Measurements from ENCODE around the gene PHF21A. TPM values are rescaled to one million over a fixed set of nuclear protein-coding genes. Genes with fewer than 3 reads are reported as not detected.

Gene PHF21A
- total RNA-seq, result 10 to 100 TPM; 45.4 to 49.0 TPM

- Mint-ChIP-seq H3K4me1 (peaks cover 25% of the 10 kb centered on the region), H3K27ac (peak within 1 kb of the TSS; percentile 88), H3K27me3 (no peaks in the 10 kb centered on the region), H3K36me3 (peaks cover 5% of the 10 kb centered on the region), H3K9me3 (no peaks in the 10 kb centered on the region), H3K4me3 (peak within 1 kb of the TSS; percentile 90)
- POLR2A ChIA-PET, result interaction anchor here (0.6 to 1.7 kb wide), 8 partner anchors 9 to 889 kb away, joined by 3 to 6 read pairs (median 4); partner anchors contain the start of gene CRY2
- ATAC-seq (ENCODE audit: low read depth) (peak; percentile 80), DNase-seq (peak; percentile 95)
Measured at GRCh38 chr11:46121301-46121723, at the start of gene PHF21A. PHF21A (minus strand) TSS chr11:46121454; CDS start chr11:46084219, 37,235 bp downstream.

DNA sequence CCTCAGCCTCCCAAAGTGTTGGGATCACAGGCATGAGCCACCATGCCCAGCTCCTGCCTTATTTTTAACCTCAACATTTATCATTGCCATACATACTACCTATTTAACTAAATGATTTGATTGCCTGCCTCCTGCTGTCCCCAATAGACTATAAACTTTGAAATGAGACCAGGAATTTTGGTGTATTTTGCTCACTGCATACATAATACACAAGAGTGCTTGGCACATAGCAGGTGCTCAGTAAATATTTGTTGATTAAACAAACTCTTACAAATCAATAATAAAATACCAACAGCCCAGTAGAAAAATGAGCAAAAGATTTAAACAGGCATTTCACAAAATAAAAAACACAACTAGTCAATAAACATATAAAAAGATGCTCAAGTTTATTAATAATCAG, 49.5 kb upstream of the PHF21A start:
- Mint-ChIP-seq H3K27me3 (peaks cover 34% of the 10 kb centered on the region), H3K4me3 (no peak overlapping the region), H3K9me3 (no peaks in the 10 kb centered on the region), H3K27ac (no peak overlapping the region), H3K4me1 (peaks cover 1% of the 10 kb centered on the region), H3K36me3 (no peaks in the 10 kb centered on the region)
- POLR2A ChIA-PET, result no interaction called here
- DNase-seq (no peak), ATAC-seq (ENCODE audit: low read depth) (no peak)

DNA sequence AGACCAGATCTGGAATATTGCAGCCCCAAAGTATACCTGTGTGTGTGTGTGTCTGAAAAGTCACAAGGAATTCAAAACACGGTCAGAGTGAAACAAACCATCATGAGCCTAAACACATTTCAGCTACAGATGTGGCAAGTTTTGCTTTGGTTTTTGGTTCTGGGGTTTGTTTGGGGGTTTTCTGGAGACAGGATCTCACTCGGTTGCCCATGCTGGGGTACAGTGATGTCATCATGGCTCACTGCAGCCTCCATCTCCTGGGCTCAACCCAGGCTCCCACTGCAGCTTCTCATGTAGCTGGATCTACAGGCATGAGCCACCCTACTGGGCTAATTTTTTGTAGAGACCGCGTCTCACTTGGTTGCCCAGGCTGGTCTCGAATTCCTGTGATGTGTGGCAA, 41.4 kb upstream of the PHF21A start:
- ATAC-seq (ENCODE audit: low read depth) (no peak), DNase-seq (no peak)
- peaks cover 2% of the 10 kb centered on the region for H3K4me1 Mint-ChIP-seq
- POLR2A ChIA-PET, result no interaction called here
- no peaks in the 10 kb centered on the region for H3K9me3 Mint-ChIP-seq
- no peak overlapping the region for H3K4me3 Mint-ChIP-seq
- no peaks in the 10 kb centered on the region for H3K36me3 Mint-ChIP-seq
- H3K27ac Mint-ChIP-seq, result no peak overlapping the region
- H3K27me3 Mint-ChIP-seq, result peaks cover 38% of the 10 kb centered on the region

DNA sequence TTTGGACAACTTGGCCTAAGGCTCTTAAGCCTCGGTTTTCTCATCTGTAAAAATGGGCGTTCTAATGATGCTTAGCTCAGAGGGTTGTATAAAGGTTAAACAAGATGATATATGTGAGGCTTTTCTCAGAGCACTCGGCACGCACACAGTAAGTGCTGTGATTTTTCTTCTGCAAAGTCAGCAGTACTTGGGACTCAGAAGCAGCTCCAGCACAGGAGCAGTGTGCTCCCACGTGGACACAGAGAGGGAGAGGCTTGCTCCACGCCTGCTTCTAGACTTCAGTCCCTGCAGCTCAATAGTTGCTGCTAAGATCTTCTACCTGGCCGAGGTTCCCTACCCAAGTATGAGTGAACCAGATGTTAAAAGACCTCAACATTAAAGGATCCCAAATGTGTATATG, 39.9 kb upstream of the PHF21A start:
- Mint-ChIP-seq H3K4me3 (no peak overlapping the region), H3K9me3 (peaks cover 1% of the 10 kb centered on the region), H3K4me1 (peaks cover 2% of the 10 kb centered on the region), H3K27me3 (peaks cover 43% of the 10 kb centered on the region), H3K27ac (no peak overlapping the region), H3K36me3 (no peaks in the 10 kb centered on the region)
- POLR2A ChIA-PET, result no interaction called here
- ATAC-seq (ENCODE audit: low read depth) (no peak), DNase-seq (no peak)

DNA sequence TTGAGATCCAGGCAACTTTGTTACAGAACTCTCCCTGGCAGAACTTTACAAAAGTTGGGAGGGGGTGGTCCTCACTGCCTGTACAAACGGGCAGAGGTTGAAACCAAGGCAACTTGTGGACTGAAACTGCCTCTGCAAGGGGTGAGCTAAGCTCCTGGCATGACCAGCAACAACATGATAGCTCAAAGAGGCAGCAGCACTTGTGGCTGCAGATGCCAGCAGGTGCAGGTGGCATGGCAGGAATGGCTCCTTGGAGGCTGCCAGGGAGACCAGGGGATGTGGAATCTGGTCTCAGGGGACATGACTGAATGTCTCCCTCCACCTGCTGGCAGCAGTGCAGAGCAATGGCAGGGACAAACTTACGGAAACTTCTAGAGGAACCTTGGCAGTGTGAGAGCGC, 38.8 kb upstream of the PHF21A start:
- no peak for DNase-seq
- Mint-ChIP-seq H3K36me3 (no peaks in the 10 kb centered on the region), H3K27me3 (peaks cover 43% of the 10 kb centered on the region), H3K9me3 (peaks cover 1% of the 10 kb centered on the region), H3K4me3 (no peak overlapping the region), H3K4me1 (peaks cover 2% of the 10 kb centered on the region), H3K27ac (no peak overlapping the region)
- POLR2A ChIA-PET, result no interaction called here
- no peak for ATAC-seq (ENCODE audit: low read depth)

GRCh38 chr11:46159680-46160079, 38.4 kb upstream of the PHF21A start:
- Mint-ChIP-seq H3K36me3 (no peaks in the 10 kb centered on the region), H3K4me1 (peaks cover 2% of the 10 kb centered on the region), H3K9me3 (peaks cover 1% of the 10 kb centered on the region), H3K27me3 (peaks cover 42% of the 10 kb centered on the region), H3K27ac (no peak overlapping the region), H3K4me3 (no peak overlapping the region)
- DNase-seq (no peak), ATAC-seq (ENCODE audit: low read depth) (no peak)
- POLR2A ChIA-PET, result no interaction called here

- no peak overlapping the region for H3K27ac Mint-ChIP-seq
- POLR2A ChIA-PET, result no interaction called here
- DNase-seq (no peak), ATAC-seq (ENCODE audit: low read depth) (no peak)
- H3K27me3 Mint-ChIP-seq, result peaks cover 25% of the 10 kb centered on the region
- H3K9me3 Mint-ChIP-seq, result no peaks in the 10 kb centered on the region
- no peak overlapping the region for H3K4me3 Mint-ChIP-seq
- H3K4me1 Mint-ChIP-seq, result no peaks in the 10 kb centered on the region
- H3K36me3 Mint-ChIP-seq, result no peaks in the 10 kb centered on the region
Measured at GRCh38 chr11:46149826-46150225, 28.6 kb upstream of the PHF21A start.

GRCh38 chr11:46149342-46149741, 28.1 kb upstream of the PHF21A start:
- Mint-ChIP-seq H3K4me1 (no peaks in the 10 kb centered on the region), H3K36me3 (no peaks in the 10 kb centered on the region), H3K9me3 (no peaks in the 10 kb centered on the region), H3K27me3 (peaks cover 25% of the 10 kb centered on the region), H3K27ac (no peak overlapping the region), H3K4me3 (no peak overlapping the region)
- ATAC-seq (ENCODE audit: low read depth), result no peak
- DNase-seq, result no peak
- POLR2A ChIA-PET, result no interaction called here

DNA sequence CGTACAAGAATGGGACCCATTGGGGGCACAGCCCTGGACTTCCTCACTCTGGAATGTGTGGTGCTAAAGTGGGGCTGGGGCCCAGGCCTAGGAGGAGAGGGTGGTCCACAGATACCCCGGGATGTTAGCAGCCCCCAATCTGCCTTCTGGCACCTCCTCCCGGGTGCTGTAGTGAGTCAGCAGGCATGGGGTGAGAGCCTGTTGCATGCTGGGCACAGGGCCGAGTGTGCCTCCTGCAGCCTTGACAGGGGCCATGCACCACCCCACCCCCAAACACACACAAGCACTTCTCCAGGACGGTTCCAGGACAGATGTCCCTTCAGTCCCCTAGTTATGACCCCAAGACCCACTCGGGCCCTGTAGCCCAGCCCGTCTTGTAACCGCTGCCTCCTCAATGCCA, 23.5 kb upstream of the PHF21A start:
- H3K36me3 Mint-ChIP-seq, result no peaks in the 10 kb centered on the region
- no peaks in the 10 kb centered on the region for H3K9me3 Mint-ChIP-seq
- H3K4me3 Mint-ChIP-seq, result no peak overlapping the region
- ATAC-seq (ENCODE audit: low read depth) (no peak), DNase-seq (no peak)
- H3K4me1 Mint-ChIP-seq, result no peaks in the 10 kb centered on the region
- H3K27me3 Mint-ChIP-seq, result peaks cover 20% of the 10 kb centered on the region
- POLR2A ChIA-PET, result no interaction called here
- H3K27ac Mint-ChIP-seq, result no peak overlapping the region

DNA sequence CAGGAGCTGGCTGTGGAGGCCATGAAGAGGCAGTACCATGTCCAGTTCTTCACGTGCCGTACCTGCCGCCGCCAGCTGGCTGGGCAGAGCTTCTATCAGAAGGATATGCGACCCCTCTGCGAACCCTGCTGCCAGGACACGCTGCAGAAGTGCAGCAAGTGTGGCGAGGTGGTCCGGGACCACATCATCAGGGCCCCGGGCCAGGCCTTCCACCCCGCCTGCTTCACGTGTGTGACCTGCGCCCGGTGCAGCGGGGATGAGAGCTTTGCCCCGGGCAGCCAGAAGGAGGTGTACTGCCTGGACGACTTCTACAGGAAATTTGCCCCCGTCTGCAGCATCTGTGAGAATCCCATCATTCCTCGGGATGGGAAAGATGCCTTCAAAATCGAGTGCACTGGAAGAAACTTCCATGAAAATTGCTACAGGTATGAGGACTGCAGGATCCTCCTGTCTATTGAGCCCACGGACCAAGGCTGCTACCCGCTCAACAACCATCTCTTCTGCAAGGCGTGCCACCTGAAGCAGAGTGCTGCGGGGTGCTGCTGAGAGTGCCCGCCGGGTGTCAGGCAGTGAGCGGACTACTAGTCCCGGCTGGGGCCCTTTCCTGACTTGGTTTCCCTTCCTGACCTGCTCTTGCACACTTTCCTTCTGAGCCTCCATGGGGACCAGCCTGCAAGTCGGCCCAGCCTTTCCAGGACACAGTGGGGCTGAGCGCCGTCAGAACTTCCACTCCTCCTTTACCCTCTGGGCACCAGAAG, 22.0 kb upstream of the PHF21A start:
- DNase-seq (no peak), ATAC-seq (ENCODE audit: low read depth) (no peak)
- H3K4me3 Mint-ChIP-seq, result no peak overlapping the region
- H3K27ac Mint-ChIP-seq, result no peak overlapping the region
- H3K36me3 Mint-ChIP-seq, result no peaks in the 10 kb centered on the region
- H3K27me3 Mint-ChIP-seq, result peaks cover 17% of the 10 kb centered on the region
- no peaks in the 10 kb centered on the region for H3K9me3 Mint-ChIP-seq
- H3K4me1 Mint-ChIP-seq, result no peaks in the 10 kb centered on the region
- POLR2A ChIA-PET, result interaction anchor here (1.2 kb wide), 1 partner anchor 21 kb away, joined by 4 read pairs; no protein-coding TSS in a partner anchor

DNA sequence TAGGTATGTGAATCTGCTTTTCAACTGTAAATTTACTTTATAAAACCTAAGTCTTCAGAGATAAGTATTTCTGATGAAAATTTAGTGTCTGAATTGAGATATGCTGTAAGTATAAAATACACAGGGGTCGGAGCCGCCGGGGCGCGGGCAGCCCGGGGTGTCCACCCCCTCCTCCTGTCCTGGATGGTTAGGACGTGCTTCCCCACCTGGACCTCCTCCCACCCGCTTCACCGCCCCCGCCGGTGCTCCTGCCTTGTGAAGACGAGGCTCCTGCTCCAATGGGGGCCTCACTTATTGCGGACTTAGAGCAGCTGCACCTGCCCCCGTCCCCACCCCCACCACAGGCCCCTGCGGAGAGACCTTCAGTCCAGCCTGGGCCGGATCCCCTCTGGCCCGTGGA, 21.3 kb upstream of the PHF21A start:
- Mint-ChIP-seq H3K27ac (no peak overlapping the region), H3K27me3 (peaks cover 21% of the 10 kb centered on the region), H3K4me3 (no peak overlapping the region), H3K9me3 (no peaks in the 10 kb centered on the region), H3K36me3 (no peaks in the 10 kb centered on the region), H3K4me1 (no peaks in the 10 kb centered on the region)
- DNase-seq (no peak), ATAC-seq (ENCODE audit: low read depth) (no peak)
- POLR2A ChIA-PET, result no interaction called here

GRCh38 chr11:46141597-46141996, 20.3 kb upstream of the PHF21A start:
- Mint-ChIP-seq H3K9me3 (no peaks in the 10 kb centered on the region), H3K4me3 (no peak overlapping the region), H3K27me3 (peaks cover 15% of the 10 kb centered on the region), H3K4me1 (no peaks in the 10 kb centered on the region), H3K36me3 (no peaks in the 10 kb centered on the region), H3K27ac (no peak overlapping the region)
- DNase-seq, result no peak
- POLR2A ChIA-PET, result no interaction called here
- ATAC-seq (ENCODE audit: low read depth), result no peak

DNA sequence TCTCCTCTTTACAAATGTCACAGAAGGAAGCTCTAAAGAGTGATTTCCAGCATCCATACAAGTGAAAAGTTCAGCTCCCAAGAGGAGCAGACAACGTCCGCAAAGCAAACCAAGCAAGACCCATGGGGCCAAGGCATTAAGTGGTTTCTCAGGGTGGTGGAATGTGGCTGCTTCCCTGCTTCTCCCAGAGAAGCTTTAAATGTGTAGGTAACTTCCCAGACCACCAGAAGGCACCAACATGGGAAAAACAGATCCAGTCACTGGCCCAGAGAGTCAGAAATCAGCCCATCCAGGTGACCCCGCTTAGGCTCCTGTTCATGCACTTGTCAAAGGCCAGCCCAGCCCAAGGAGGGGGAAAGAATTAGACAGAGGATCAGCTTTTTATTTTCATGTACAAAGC, 13.3 kb upstream of the PHF21A start:
- POLR2A ChIA-PET, result no interaction called here
- Mint-ChIP-seq H3K4me3 (no peak overlapping the region), H3K4me1 (peaks cover 3% of the 10 kb centered on the region), H3K27ac (no peak overlapping the region), H3K36me3 (no peaks in the 10 kb centered on the region), H3K27me3 (peaks cover 25% of the 10 kb centered on the region), H3K9me3 (no peaks in the 10 kb centered on the region)
- no peak for ATAC-seq (ENCODE audit: low read depth)
- no peak for DNase-seq

DNA sequence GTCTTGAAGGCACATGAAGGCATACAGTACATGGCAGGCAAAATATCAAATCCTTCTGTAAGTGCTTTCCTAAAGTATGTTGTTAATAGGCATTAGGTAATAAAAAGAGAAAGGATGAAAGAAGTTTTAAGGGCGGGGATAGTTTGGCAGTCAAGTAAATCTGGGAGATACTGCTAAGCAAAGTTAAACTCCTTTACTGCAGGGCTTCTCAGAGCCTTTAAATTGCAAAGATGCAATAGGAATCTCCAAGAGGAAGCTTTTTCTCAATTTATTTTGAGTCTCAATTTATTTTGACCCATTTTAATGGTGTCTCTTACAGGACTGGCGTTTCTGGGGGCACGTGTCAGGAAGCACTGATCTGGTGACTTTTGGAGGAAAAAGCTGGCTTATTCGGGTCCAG, 12.8 kb upstream of the PHF21A start:
- H3K4me3 Mint-ChIP-seq, result no peak overlapping the region
- no peaks in the 10 kb centered on the region for H3K36me3 Mint-ChIP-seq
- H3K4me1 Mint-ChIP-seq, result peaks cover 3% of the 10 kb centered on the region
- H3K27me3 Mint-ChIP-seq, result peaks cover 25% of the 10 kb centered on the region
- no peak for ATAC-seq (ENCODE audit: low read depth)
- POLR2A ChIA-PET, result no interaction called here
- no peak for DNase-seq
- H3K27ac Mint-ChIP-seq, result no peak overlapping the region
- no peaks in the 10 kb centered on the region for H3K9me3 Mint-ChIP-seq

Measured in activated naive CD8-positive, alpha-beta T cell treated with anti-CD3 and anti-CD28 coated beads, Interleukin-2, amount 10 ng/mL, durations not matched to agents 7 days and 5 days (primary cell).